Stimulated activated naive CD8-positive, alpha-beta T cell treated with anti-CD3 and anti-CD28 coated beads, Interleukin-15, Interleukin-2, amounts not matched to agents 100 U/mL and 50 U/mL, for 24 hours (primary cell): ENCODE results near the gene SLC25A19.

Source experiments
- ATAC-seq: fragments of 150-1000 bp; cut with Tn5 transposase; one replicate; pipeline ENCODE4 v1.10.0; 2021
- DNase-seq: peaks from one replicate; pipeline ENCODE4 v3.0.0; 2021

SLC25A19 gene

GRCh38 chr17:75241502-75241901 is 47.7 kb downstream of the SLC25A19 start:
- no peak for DNase-seq
- no peak for ATAC-seq

DNA sequence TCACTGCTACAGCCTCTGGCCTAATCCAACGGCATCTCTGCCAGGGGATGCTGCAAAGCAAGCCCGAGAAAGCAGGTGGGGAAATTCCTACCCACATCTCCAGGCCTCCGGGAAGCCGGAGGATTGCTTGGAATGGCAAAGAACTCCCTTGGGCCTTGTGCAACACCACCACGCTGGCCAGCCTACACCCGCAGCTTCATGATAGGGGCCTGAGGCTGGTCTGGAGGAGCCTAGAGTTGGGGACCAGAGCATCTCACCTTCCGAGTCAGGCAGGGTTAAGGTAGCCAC is 48.1 kb downstream of the SLC25A19 start:
- DNase-seq (no peak), ATAC-seq (no peak)

DNA sequence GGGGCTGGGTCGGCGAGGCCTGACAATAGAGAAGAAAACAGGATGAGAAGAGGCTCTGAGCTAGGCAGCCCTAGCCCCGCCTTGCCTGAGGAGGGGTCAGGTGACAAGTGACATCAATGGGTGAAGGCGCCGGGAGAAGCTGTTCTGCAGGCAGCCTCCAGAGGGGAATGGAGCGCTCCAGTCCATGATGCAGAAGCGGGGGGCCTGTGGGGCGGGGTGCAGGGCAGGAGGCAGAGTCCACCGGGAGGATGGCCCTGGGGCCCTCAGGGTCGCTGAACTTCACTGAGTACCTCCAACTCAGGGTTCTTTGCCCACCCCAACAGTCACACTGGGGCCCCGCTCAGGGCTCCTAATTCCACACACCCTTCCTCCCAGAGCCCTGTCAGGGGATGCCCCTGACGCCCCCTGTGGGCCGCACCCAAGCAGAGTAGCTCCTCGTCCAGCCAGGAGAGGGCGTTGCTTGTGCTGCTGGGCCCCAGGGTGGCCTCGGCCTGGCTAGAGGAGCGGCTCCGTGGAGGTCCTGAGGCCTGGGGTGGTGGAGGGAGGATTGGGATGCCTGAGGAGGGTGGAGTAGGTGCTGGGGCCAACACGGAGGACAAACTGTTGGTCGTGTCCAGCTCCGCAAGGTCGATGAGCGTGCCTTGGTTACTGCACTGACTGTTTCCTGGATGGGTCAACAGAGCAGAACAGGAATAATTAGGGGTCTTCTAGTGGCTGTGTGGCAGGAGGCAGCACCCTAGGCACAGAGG is 48.7 kb downstream of the SLC25A19 start:
- ATAC-seq (peak; percentile 38), DNase-seq (peak; percentile 66)

DNA sequence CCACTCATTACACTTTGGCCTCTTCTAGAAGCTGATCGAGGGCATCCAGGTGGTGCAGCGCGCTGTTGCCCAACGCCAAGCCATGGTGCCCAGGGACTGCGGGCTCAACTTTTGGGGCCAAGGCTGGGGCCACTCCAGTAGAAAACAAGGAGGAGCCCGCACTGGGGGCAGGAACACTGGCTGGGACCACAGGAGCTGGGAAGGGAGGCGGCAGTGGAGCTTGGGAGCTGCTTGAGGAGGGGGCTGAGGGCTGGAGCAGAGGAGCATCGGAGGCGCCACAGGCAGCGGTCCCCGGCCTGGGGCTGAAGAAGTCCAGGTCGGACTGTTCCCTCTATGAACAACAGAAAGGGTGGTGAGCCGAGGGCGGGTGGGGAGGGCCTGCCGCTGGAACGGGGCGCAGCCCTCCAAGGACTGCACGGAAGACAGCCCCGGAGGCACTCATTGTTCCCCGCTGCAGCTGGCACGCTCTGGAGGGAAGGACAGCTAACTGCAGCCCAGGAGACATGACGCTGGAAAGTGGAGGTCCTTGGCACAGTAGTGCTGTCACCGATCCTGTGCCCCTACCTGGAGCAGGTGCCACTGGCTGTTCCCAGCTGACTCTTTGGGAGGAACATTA is 49.3 kb downstream of the SLC25A19 start:
- no peak for DNase-seq

GRCh38 chr17:75239214-75239613 is 50.0 kb downstream of the SLC25A19 start:
- DNase-seq = no peak
- no peak for ATAC-seq

More for the DNA sequence above, 49.3 kb downstream of the SLC25A19 start:
- peak; percentile 1 for ATAC-seq

DNA sequence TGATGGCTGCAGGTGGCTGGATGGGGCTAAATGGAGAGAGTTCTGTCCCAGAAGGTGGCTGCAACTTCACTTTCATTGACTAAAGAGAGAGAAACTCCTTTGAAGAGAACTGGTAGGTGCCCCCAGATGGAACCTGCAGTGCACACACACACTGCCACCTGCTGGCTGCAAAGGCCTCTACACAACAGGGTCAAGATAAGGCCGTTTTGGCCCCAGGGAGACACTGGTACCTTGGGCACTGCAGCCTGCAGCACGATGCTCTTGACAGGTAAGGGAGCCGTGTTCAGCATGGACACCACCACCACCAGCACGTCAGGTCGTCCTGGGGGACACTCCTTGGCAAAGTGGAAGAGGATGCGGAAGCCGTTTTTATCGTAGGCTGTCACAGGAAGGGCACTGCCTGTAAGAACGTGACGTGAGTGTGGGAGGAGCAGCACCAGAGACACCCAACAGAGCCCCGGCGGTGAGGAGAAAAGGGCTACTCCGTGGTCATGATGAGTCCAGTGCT is 50.5 kb downstream of the SLC25A19 start:
- peak; percentile 69 for DNase-seq
- peak; percentile 58 for ATAC-seq

DNA sequence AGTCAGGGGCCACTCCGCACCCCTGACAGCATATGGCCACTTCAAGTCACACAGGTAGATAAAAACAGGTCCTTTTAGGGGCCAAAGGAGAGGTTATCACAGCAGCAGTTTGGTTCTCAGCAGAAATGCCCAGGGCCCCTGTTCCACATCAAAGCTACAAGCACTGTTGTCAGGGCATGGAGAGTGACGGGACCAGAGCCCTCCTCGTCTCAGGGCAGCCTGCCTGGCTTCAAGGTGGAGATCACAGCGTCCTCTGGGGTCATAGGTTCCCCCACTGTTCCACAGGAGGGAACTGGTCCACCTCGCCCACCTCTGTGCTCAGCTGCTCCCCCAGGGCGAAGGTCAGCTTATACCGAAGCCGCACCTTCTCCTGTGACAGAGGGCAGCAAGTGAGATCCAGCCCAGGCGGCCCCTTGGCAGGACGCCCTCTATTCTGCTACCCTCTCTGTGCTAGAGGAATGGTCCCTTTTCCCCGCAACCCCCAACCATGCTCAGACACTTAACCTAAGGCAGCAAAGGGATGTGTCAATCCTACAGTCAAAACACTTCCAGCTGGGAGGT is 51.1 kb downstream of the SLC25A19 start:
- ATAC-seq = no peak
- no peak for DNase-seq

DNA sequence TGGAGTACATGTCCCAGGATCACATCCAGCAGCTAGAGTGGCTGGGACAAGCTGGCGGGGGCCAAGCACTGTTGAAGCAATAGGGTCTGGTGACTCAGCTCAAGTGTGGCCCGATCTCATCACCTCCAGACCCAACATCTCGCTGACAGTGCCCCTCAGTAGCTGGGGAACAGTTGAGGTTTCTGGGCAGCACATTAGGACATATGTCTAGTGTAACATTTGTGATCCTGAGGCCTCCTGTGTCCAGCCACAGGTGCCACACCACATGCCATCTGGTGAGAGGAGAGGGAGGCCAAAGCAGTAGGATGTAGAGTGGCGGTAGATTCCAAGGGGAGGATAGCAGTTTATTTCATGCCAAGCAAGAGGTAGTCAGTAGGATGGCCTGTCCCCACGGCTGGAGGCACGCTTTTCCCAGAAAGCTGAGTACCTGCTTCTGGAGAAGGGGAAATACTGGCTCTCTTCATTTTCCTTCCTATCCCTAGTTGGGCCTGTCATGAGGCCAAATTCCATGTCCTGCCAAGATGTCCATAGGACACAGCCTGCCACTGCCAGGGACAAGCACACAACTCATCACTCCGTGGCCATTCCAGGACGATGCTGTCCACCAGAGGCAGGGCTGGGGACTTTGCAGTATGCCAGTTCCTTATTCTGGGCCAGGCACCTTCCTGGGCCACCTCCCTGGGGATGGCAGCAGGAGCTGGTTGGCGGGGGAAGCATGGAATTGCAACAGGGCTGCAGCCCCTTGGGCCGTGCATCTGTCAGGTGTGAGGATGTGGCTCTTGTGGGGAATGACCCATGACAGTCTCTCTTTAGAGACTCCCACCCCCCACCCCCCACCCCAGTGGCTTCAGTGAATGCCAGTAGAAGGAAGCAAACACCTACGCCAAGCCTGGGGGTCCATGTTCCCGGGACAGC is 51.9 kb downstream of the SLC25A19 start:
- no peak for DNase-seq
- ATAC-seq = no peak

- ATAC-seq = no peak
- no peak for DNase-seq
Measured at GRCh38 chr17:75232786-75233185, 56.4 kb downstream of the SLC25A19 start.

DNA sequence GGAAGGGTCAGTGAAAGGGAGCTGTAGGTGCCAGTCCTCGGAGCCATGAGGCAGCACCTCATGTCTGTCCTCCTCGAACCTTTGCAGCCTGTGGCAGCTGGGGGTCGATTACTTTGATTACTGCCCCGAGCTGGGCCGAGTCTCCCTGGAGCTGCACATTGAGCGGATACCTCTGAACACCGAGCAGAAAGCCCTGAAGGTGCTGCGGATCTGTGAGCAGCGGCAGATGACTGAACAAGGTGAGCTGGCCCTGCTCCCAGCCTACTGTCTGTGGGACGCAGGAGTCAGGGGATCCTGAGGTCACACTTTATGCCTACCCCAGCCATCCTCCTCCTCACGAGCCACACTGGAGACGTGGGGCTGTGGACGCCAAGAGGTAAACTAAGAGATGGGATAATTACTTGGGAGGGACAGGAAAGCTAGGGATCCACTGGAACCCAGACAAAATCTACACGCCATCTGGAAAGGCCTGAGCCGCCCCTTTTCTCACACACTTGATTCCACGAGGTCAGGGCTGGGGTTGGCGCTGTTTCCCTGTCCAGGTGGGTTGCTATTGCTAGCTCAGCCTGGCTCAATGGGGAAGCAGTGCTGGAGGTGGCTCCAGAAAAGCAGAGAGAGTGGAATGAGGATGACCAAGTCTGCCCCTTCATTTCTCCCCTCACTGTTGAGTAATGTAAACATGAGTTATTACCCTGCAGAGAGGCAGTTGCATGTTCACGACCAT is 57.3 kb downstream of the SLC25A19 start:
- no peak for ATAC-seq
- no peak for DNase-seq

DNA sequence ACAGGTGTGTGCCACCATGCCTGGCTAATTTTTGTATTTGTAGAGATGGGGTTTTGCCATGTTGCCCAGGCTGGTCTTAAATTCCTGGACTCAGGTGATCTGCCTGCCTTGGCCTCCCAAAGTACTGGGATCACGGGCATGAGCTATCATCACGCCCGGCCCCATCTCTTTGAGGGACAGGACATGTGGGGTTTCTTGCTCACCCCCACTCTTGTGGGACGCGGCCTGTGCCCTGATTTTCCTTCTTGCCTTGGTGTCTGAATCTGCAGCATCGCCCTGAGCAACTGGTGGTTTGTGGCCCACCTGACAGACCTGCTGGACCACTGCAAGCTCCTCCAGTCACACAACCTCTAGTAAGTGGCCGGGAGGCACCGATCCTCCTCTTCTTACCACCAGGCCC is 58.2 kb downstream of the SLC25A19 start:
- DNase-seq (no peak), ATAC-seq (no peak)

- DNase-seq (no peak), ATAC-seq (no peak)
Measured at GRCh38 chr17:75228847-75229246, 60.4 kb downstream of the SLC25A19 start.

DNA sequence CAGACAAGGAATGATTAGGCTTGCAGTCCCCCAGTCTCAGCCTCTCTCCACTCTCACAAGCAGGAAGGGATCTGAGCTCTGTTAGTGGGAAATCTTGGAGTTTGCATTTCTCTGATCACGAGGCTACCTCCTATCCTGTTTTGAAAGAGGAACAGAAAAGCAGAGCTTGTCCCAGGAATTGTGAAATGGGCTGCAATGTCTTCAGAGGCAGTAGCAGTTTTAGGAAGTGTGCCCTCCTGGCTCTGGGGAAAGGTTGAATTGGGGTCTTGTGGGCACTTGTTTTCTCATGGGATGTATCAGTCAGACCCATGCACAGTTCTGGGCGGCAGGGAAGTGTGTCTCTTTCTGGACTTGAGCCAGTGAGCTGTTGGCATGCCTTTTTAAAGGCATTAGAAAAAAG is 60.9 kb downstream of the SLC25A19 start:
- DNase-seq = no peak
- no peak for ATAC-seq

DNA sequence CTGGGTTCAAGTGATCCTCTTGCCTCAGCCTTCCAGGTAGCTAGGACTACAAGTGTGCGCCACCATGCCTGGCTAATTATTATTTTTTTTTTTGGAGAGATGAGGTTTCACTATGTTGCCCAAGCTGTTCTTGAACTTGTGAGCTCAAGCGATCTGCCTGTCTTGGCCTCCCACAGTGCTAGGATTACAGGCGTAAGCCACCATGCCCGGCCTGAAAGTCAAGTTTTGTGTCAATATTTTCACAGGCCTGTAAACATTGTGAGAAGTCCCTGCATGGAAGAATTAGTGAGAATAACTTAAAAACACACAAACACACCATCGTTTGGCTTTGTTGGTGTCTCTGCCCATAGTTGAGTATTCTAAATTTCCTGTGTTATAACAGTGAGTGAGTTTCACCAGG is 61.5 kb downstream of the SLC25A19 start:
- ATAC-seq (no peak), DNase-seq (no peak)

- no peak for DNase-seq
- no peak for ATAC-seq
Measured at GRCh38 chr17:75225016-75225415, 64.2 kb downstream of the SLC25A19 start.
